ENCODE data around the gene SOHLH1.

Gene SOHLH1

GRCh38 chr9:135701067-135701958 lies 2.0 kb upstream of the SOHLH1 start:
- POLR2A ChIA-PET: no interaction called here

GRCh38 chr9:135700525-135700924 lies 1.2 kb upstream of the SOHLH1 start:
- CTCF ChIA-PET: no interaction called here
- no peak for DNase-seq (ENCODE audit: extremely low spot score)
- no peak for TF ChIP-seq CTBP1 (IDR thresholded peaks at IDR 0.05; ENCODE audit: borderline replicate concordance)
- no peak for TF ChIP-seq PKNOX1 (IDR thresholded peaks at IDR 0.05)
- no peak for TF ChIP-seq L3MBTL2 (conservative IDR thresholded peaks at IDR 0.05)
- no peak for TF ChIP-seq FOXA1 (IDR thresholded peaks at IDR 0.05)
- TF ChIP-seq ZNF384 (IDR thresholded peaks at IDR 0.05): no peak
- TF ChIP-seq BHLHE40 (IDR thresholded peaks at IDR 0.05; ENCODE audit: borderline replicate concordance): no peak
- no peak for TF ChIP-seq FOXK2 (IDR thresholded peaks at IDR 0.05)
- TF ChIP-seq ELF4 (IDR thresholded peaks at IDR 0.05): no peak
- TF ChIP-seq ARNT (IDR thresholded peaks at IDR 0.05): no peak
- no peak for TF ChIP-seq LEF1 (IDR thresholded peaks at IDR 0.05; ENCODE audit: borderline replicate concordance)
- no peak for TF ChIP-seq SP1 (IDR thresholded peaks at IDR 0.05)
- no peak for TF ChIP-seq SUZ12 (IDR thresholded peaks at IDR 0.05)
- no peak for TF ChIP-seq FOXM1 (IDR thresholded peaks at IDR 0.05; ENCODE audit: borderline replicate concordance)
- POLR2A ChIA-PET: no interaction called here

More at GRCh38 chr9:135701067-135701958, 2.0 kb upstream of the SOHLH1 start:
- CTCF ChIA-PET: no interaction called here
- no peak for TF ChIP-seq TARDBP (IDR thresholded peaks at IDR 0.05)
- no peak for TF ChIP-seq ARNT (IDR thresholded peaks at IDR 0.05)
- no peak for TF ChIP-seq LEF1 (IDR thresholded peaks at IDR 0.05; ENCODE audit: borderline replicate concordance)
- peak; percentile 27 for DNase-seq (ENCODE audit: extremely low spot score)

DNA sequence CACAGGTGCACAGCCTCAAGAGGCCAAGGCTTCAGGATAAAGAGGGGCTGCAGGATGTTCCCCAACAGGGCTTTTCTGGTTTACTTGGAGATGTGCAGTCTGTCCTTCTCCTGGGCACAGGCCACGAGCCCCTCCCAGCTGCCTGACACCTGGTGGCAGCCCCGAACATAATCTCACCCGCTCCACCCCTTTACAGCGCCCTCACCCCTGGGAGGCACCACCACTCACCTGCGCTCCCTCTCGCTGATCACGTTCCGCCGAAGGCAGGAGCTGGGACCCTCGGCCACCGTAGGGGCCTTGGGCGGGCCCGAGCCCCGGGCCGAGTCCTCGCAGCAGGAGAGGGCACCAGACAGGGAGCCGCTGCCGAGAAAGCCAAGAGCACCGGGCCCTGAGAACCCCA lies 514 bp downstream of the SOHLH1 start:
- no peak for DNase-seq (ENCODE audit: extremely low spot score)
- TF ChIP-seq FOXA1 (IDR thresholded peaks at IDR 0.05) (no peak), SUZ12 (IDR thresholded peaks at IDR 0.05) (no peak), CTBP1 (IDR thresholded peaks at IDR 0.05; ENCODE audit: borderline replicate concordance) (no peak), NFRKB (IDR thresholded peaks at IDR 0.05) (no peak), BHLHE40 (IDR thresholded peaks at IDR 0.05; ENCODE audit: borderline replicate concordance) (no peak), TARDBP (IDR thresholded peaks at IDR 0.05) (no peak)
- ChIA-PET CTCF (no interaction called here), POLR2A (no interaction called here)

- POLR2A ChIA-PET: no interaction called here
- TF ChIP-seq FOXM1 (IDR thresholded peaks at IDR 0.05; ENCODE audit: borderline replicate concordance): no peak
- TF ChIP-seq PKNOX1 (IDR thresholded peaks at IDR 0.05): no peak
- no peak for TF ChIP-seq NFRKB (IDR thresholded peaks at IDR 0.05)
- no peak for TF ChIP-seq FOXK2 (IDR thresholded peaks at IDR 0.05)
- TF ChIP-seq ARNT (IDR thresholded peaks at IDR 0.05): no peak
- TF ChIP-seq ELF4 (IDR thresholded peaks at IDR 0.05): no peak
- DNase-seq (ENCODE audit: extremely low spot score): no peak
- CTCF ChIA-PET: no interaction called here
Measured at GRCh38 chr9:135698236-135698635, 1.0 kb downstream of the SOHLH1 start.

DNA sequence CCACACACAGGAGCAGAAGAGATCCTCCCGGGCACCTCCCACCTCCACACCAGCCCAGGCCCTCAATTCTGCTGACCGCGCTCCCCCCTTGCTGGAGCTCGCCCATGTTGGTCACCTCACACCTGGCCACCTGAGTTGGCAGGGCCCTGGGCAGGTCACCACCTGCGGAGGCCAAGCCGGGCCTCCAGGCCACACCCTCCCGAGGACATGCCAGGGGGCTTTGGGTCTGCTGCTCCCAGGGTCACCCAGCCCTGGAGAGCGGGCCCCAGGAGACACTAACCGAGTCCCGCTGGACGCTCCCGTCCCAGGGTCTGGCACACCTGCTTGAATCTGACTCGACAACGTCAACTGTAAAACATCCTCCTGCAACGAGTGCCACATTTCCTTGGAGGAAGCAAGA lies 2.1 kb downstream of the SOHLH1 start:
- TF ChIP-seq PKNOX1 (IDR thresholded peaks at IDR 0.05): no peak
- no peak for TF ChIP-seq BHLHE40 (IDR thresholded peaks at IDR 0.05; ENCODE audit: borderline replicate concordance)
- no peak for TF ChIP-seq ZNF384 (IDR thresholded peaks at IDR 0.05)
- TF ChIP-seq NFRKB (IDR thresholded peaks at IDR 0.05): no peak
- TF ChIP-seq ELF4 (IDR thresholded peaks at IDR 0.05): no peak
- no peak for TF ChIP-seq L3MBTL2 (conservative IDR thresholded peaks at IDR 0.05)
- no peak for TF ChIP-seq TARDBP (IDR thresholded peaks at IDR 0.05)
- TF ChIP-seq ARNT (IDR thresholded peaks at IDR 0.05): no peak
- no peak for TF ChIP-seq LEF1 (IDR thresholded peaks at IDR 0.05; ENCODE audit: borderline replicate concordance)
- TF ChIP-seq FOXK2 (IDR thresholded peaks at IDR 0.05): no peak
- CTCF ChIA-PET: no interaction called here

GRCh38 chr9:135696446-135696845 lies 2.8 kb downstream of the SOHLH1 start:
- TF ChIP-seq HDGF (IDR thresholded peaks at IDR 0.05; ENCODE audit: borderline replicate concordance): no peak
- no peak for TF ChIP-seq PKNOX1 (IDR thresholded peaks at IDR 0.05)
- TF ChIP-seq SUZ12 (IDR thresholded peaks at IDR 0.05): no peak
- TF ChIP-seq BHLHE40 (IDR thresholded peaks at IDR 0.05; ENCODE audit: borderline replicate concordance): no peak
- no peak for TF ChIP-seq ELF4 (IDR thresholded peaks at IDR 0.05)
- no peak for TF ChIP-seq FOXK2 (IDR thresholded peaks at IDR 0.05)
- POLR2A ChIA-PET: no interaction called here
- CTCF ChIA-PET: no interaction called here
- no peak for DNase-seq (ENCODE audit: extremely low spot score)

More for the DNA sequence above, 2.1 kb downstream of the SOHLH1 start:
- DNase-seq (ENCODE audit: extremely low spot score): no peak
- POLR2A ChIA-PET: no interaction called here

All from HEK293T (cell line).